ENCODE measurements around the gene UPF1.

- TF ChIP-seq POLR2A (IDR thresholded peaks at IDR 0.05) (no peak), CTCF (IDR thresholded peaks at IDR 0.05) (peak in 3 of 5 experiments; percentile 5 to 40 (median 22))
Observed at GRCh38 chr19:18866800-18867123, 35.0 kb downstream of the UPF1 start.

All from transverse colon (tissue), 3 donors.